Measurements from ENCODE around the gene BEGAIN. TPM values are rescaled to one million over a fixed set of nuclear protein-coding genes. Genes with fewer than 3 reads are reported as not detected.

BEGAIN gene
- total and polyA plus RNA-seq, 2 experiments from 2014 or later, result not detected

DNA sequence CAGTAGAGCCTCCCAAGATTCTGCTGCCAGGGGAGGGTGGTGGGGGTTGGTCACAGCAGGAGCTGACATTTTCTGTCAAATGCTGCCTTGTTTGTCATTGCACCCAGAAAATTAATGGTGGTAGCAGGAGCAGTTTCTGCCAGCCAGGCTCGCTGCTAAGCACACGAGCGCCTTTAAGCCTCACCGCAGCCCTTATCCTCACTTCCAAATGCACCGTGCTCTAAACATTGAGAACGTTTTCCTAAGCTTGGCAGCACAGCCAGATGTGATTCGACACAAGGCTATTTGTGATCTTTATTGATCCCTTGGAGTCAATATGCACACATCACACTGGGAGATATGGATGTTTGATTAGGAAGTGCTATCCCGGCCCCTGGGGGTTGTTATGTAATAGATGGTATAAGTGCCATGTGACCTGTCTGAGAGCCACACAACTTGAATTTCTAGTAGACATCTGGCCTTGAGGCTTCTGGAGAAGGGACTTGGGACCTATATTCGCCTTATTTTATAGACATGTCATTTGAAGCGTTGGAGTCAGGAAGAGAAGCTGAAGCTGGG is 31.6 kb upstream of the BEGAIN start:
- Histone ChIP-seq H3K27me3 (no peaks in the 10 kb centered on the region), H3K9me3 (ENCODE audit: low read depth) (no peaks in the 10 kb centered on the region), H3K4me1 (ENCODE audit: low read depth) (no peaks in the 10 kb centered on the region), H3K36me3 (no peaks in the 10 kb centered on the region), H3K27ac (no peak overlapping the region), H3K4me3 (no peak overlapping the region)
- DNase-seq (ENCODE audit: low read depth in 1 of 2, low spot score in 1 of 2), result no peak
- TF ChIP-seq, protein P1, sequence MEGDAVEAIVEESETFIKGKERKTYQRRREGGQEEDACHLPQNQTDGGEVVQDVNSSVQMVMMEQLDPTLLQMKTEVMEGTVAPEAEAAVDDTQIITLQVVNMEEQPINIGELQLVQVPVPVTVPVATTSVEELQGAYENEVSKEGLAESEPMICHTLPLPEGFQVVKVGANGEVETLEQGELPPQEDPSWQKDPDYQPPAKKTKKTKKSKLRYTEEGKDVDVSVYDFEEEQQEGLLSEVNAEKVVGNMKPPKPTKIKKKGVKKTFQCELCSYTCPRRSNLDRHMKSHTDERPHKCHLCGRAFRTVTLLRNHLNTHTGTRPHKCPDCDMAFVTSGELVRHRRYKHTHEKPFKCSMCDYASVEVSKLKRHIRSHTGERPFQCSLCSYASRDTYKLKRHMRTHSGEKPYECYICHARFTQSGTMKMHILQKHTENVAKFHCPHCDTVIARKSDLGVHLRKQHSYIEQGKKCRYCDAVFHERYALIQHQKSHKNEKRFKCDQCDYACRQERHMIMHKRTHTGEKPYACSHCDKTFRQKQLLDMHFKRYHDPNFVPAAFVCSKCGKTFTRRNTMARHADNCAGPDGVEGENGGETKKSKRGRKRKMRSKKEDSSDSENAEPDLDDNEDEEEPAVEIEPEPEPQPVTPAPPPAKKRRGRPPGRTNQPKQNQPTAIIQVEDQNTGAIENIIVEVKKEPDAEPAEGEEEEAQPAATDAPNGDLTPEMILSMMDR (IDR thresholded peaks at IDR 0.05; ENCODE audit: low read depth, low read length), result no peak

DNA sequence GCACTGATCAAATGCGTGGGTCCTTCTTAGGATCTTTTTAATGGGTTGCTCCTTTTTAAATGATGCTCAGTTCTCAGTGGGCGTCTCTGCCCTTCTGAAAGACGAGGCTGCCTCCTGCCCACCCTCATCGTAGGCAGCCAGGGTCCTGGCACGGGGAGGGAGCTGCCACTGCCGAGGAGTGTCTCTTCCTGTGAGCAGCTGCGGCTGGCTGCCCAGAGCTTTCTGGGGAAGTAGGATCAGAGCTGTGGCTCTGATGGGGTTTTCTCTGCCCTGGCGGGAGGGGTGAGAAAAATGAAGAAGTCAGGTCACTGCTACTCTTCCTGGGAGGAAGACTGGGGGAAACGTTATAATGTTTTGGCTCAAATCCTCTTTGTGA is 31.1 kb upstream of the BEGAIN start:
- no peaks in the 10 kb centered on the region for H3K36me3 ChIP-seq
- TF ChIP-seq, protein P1 (IDR thresholded peaks at IDR 0.05; ENCODE audit: low read depth, low read length), result no peak
- H3K27ac ChIP-seq, result no peak overlapping the region
- H3K4me3 ChIP-seq, result no peak overlapping the region
- DNase-seq (ENCODE audit: low read depth in 1 of 2, low spot score in 1 of 2), result no peak
- no peaks in the 10 kb centered on the region for H3K27me3 ChIP-seq
- no peaks in the 10 kb centered on the region for H3K4me1 ChIP-seq (ENCODE audit: low read depth)
- no peaks in the 10 kb centered on the region for H3K9me3 ChIP-seq (ENCODE audit: low read depth)

DNA sequence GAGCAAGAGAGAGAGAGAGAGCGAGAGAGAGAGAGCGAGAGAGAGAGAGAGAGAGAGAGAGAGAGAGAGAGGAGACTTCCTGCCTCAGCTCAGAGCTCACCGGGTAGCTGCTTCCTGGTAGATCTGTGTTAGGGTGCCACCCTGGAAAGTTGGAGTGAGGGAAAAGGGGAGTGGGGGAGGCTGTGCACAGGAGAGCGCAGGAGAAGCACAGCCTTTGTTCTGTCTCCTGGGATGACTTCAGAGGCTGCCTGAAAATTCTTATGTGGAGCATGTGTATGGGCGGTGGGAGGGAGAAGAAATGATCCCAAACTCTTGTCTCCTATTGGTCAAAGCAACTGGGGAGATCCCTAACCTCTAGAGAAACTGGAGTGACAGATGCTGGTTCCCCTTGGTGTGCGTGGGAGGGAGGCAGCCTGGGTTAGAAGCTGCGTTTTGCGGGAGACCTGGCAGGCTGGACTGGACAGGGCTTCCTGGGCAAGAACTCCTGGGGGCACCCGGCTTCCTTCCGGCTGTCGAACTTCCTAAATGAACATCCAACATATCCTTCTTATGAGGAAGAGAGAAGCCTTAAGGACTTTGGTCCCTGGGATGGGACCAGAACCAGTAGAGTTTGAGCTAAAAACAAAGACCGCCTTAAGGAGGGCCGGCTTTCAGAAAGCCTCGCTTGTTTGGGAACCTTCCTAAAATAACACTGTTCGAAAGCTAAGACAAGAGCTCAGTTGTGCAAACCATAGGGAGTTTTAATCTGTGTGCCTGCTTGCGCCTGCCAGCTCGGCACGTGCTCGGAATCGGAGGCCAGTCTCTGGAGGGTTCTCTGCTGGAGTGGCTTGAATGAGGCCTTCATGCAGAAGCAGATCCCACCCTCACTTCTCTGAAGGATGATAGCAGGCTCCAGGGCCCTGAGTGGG is 30.4 kb upstream of the BEGAIN start:
- peak in 1 of 2 donors; percentile 86 for DNase-seq (ENCODE audit: low read depth in 1 of 2, low spot score in 1 of 2)
- no peaks in the 10 kb centered on the region for H3K27me3 ChIP-seq
- H3K4me1 ChIP-seq (ENCODE audit: low read depth), result no peaks in the 10 kb centered on the region
- TF ChIP-seq, protein P1 (IDR thresholded peaks at IDR 0.05; ENCODE audit: low read depth, low read length), result no peak
- no peaks in the 10 kb centered on the region for H3K36me3 ChIP-seq
- H3K4me3 ChIP-seq, result no peak overlapping the region
- H3K27ac ChIP-seq, result no peak overlapping the region
- no peaks in the 10 kb centered on the region for H3K9me3 ChIP-seq (ENCODE audit: low read depth)

DNA sequence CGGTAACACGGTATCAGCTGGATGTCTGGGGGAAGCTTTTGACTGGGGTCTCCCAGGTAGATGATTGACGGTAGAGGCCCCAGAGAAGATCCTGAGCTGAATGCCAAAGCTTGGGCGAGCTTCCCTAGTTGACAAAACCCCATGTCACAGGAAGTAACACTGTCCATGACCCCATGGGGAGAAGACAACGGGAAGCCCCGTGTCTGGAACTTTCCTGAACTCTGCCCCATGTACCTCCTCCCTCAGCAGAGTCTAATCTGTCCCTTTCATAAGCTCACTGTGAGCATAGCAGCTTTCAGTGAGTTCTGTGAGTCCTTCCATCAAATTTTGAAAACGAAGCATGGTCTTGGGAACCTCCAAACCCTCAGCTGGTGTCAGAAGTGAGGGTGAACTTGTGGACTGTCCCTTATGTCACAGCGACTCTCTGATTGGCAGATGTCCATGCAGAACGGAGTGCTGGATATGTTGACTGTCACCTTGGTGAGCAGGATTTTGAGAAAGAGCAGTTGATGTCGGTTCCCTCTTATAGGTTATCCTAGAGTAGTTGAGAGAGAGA is 29.7 kb upstream of the BEGAIN start:
- no peaks in the 10 kb centered on the region for H3K9me3 ChIP-seq (ENCODE audit: low read depth)
- H3K27me3 ChIP-seq, result no peaks in the 10 kb centered on the region
- no peaks in the 10 kb centered on the region for H3K36me3 ChIP-seq

More for the DNA sequence above, 29.7 kb upstream of the BEGAIN start:
- Histone ChIP-seq H3K27ac (no peak overlapping the region), H3K4me3 (no peak overlapping the region), H3K4me1 (ENCODE audit: low read depth) (no peaks in the 10 kb centered on the region)
- TF ChIP-seq, protein P1 (IDR thresholded peaks at IDR 0.05; ENCODE audit: low read depth, low read length), result no peak
- DNase-seq (ENCODE audit: low read depth in 1 of 2, low spot score in 1 of 2), result no peak
